ENCODE measurements around the gene KTN1.

DNA sequence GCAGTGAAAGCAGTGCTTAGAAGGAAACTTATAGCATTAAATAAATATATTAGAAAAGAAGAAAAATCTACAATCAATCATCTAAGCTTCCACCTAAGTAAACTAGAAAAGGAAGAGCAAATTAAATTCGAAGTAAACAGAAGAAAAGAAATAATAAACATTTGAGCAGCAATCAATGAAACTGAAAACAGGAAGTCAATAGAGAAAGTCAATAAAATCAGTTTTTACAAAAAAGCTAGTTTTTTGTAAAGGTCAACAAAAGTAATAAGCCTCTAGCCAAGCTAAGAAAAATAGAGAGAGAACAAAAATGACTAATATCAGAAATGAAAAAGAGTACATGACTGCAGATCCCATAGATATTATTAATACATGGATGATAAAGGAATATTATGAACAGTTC lies 34.2 kb upstream of the KTN1 start:
- TF ChIP-seq, protein P1, sequence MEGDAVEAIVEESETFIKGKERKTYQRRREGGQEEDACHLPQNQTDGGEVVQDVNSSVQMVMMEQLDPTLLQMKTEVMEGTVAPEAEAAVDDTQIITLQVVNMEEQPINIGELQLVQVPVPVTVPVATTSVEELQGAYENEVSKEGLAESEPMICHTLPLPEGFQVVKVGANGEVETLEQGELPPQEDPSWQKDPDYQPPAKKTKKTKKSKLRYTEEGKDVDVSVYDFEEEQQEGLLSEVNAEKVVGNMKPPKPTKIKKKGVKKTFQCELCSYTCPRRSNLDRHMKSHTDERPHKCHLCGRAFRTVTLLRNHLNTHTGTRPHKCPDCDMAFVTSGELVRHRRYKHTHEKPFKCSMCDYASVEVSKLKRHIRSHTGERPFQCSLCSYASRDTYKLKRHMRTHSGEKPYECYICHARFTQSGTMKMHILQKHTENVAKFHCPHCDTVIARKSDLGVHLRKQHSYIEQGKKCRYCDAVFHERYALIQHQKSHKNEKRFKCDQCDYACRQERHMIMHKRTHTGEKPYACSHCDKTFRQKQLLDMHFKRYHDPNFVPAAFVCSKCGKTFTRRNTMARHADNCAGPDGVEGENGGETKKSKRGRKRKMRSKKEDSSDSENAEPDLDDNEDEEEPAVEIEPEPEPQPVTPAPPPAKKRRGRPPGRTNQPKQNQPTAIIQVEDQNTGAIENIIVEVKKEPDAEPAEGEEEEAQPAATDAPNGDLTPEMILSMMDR (conservative IDR thresholded peaks at IDR 0.05; ENCODE audit: low read length) = no peak
- no peak for TF ChIP-seq EZH2phosphoT487 (IDR thresholded peaks at IDR 0.05; ENCODE audit: borderline replicate concordance)

Measured in Loucy (cell line).